H9 (cell line): ENCODE data around the gene SCFD2. TPM values are rescaled to one million over a fixed set of nuclear protein-coding genes. Genes with fewer than 3 reads are reported as not detected.

ENCODE experiments used
- DNase-seq: peaks from one replicate; pipeline ENCODE4 v3.0.0-alpha.2; 2017
- H2AFZ ChIP-seq: one replicate; pipeline ENCODE4 v1.6.1; 2013; ENCODE audit warnings: mild to moderate bottlenecking, low read length, control low read depth, moderate library complexity
- H2AK5ac ChIP-seq: 2 replicates; pipeline ENCODE4 v1.6.1; 2013; ENCODE audit warnings: low read length, control low read depth, mixed read lengths; ENCODE audit not compliant: insufficient read length
- H2BK120ac ChIP-seq: one replicate; pipeline ENCODE4 v1.6.1; 2013; ENCODE audit warnings: low read depth, mild to moderate bottlenecking, low read length, control low read depth, inconsistent platforms; ENCODE audit not compliant: poor library complexity, severe bottlenecking
- H2BK12ac ChIP-seq: 2 replicates; pipeline ENCODE4 v1.6.1; 2013; ENCODE audit warnings: low read length, control low read depth, mixed read lengths, low read depth; ENCODE audit not compliant: insufficient read length
- H2BK15ac ChIP-seq: 2 replicates; pipeline ENCODE4 v1.6.1; 2013; ENCODE audit warnings: low read depth, low read length, control low read depth
- H2BK20ac ChIP-seq: one replicate; pipeline ENCODE4 v1.6.1; 2013; ENCODE audit warnings: low read depth, mild to moderate bottlenecking, low read length, control low read depth, inconsistent platforms; ENCODE audit not compliant: poor library complexity, severe bottlenecking
- H2BK5ac ChIP-seq: 2 replicates; pipeline ENCODE4 v1.6.1; 2013; ENCODE audit warnings: low read length, control low read depth, mixed read lengths; ENCODE audit not compliant: insufficient read length
- H3K14ac ChIP-seq: 2 replicates; pipeline ENCODE4 v1.6.1; 2013; ENCODE audit warnings: low read length, control low read depth; ENCODE audit not compliant: insufficient read depth
- H3K18ac ChIP-seq: 2 replicates; pipeline ENCODE4 v1.6.1; 2013; ENCODE audit warnings: low read depth, mild to moderate bottlenecking, mixed read lengths, low read length, control low read depth; ENCODE audit not compliant: insufficient read length
- H3K23ac ChIP-seq: 2 replicates; pipeline ENCODE4 v1.6.1; 2013; ENCODE audit warnings: low read length, control low read depth, mixed read lengths, low read depth; ENCODE audit not compliant: insufficient read length
- H3K23me2 ChIP-seq: 2 replicates; pipeline ENCODE4 v1.6.1; 2013; ENCODE audit warnings: low read depth, mild to moderate bottlenecking, mixed read lengths, low read length, control low read depth; ENCODE audit not compliant: insufficient read length, poor library complexity, severe bottlenecking
- H3K27ac ChIP-seq: 2 replicates; pipeline ENCODE4 v1.5.1; 2013; ENCODE audit warnings: low read length, control low read depth, mixed read lengths, low read depth; ENCODE audit not compliant: insufficient read length
- H3K27me3 ChIP-seq: 2 replicates; pipeline ENCODE4 v1.6.1; 2013; ENCODE audit warnings: low read length, control low read depth, inconsistent platforms; ENCODE audit not compliant: insufficient read depth
- H3K4ac ChIP-seq: 2 replicates; pipeline ENCODE4 v1.6.1; 2013; ENCODE audit warnings: low read depth, mild to moderate bottlenecking, control low read depth, inconsistent platforms, low read length, moderate library complexity
- H3K4me1 ChIP-seq: 2 replicates; pipeline ENCODE4 v1.6.1; 2013; ENCODE audit warnings: low read length, control low read depth, inconsistent platforms; ENCODE audit not compliant: insufficient read depth
- H3K4me2 ChIP-seq: 2 replicates; pipeline ENCODE4 v1.6.1; 2013; ENCODE audit warnings: low read length, control low read depth, mixed read lengths; ENCODE audit not compliant: insufficient read length, insufficient read depth
- H3K56ac ChIP-seq: 2 replicates; pipeline ENCODE4 v1.6.1; 2013; ENCODE audit warnings: low read depth, mild to moderate bottlenecking, mixed read lengths, low read length, control low read depth; ENCODE audit not compliant: insufficient read length
- H3K79me1 ChIP-seq: 2 replicates; pipeline ENCODE4 v1.6.1; 2013; ENCODE audit warnings: low read depth, mild to moderate bottlenecking, moderate library complexity, low read length, control low read depth, inconsistent platforms; ENCODE audit not compliant: insufficient read depth, poor library complexity, severe bottlenecking
- H3K79me2 ChIP-seq: 2 replicates; pipeline ENCODE4 v1.6.1; 2013; ENCODE audit warnings: low read length, control low read depth, inconsistent platforms; ENCODE audit not compliant: insufficient read depth
- H3K9ac ChIP-seq: 2 replicates; pipeline ENCODE4 v1.6.1; 2013; ENCODE audit warnings: low read length, control low read depth, mixed read lengths; ENCODE audit not compliant: insufficient read length; ENCODE audit errors: extremely low read depth
- H3K9me3 ChIP-seq: one replicate; pipeline ENCODE4 v1.6.1; 2013; ENCODE audit warnings: low read depth, low read length, inconsistent platforms; ENCODE audit not compliant: control insufficient read depth
- H3T11ph ChIP-seq: one replicate; pipeline ENCODE4 v1.6.1; 2013; ENCODE audit warnings: mild to moderate bottlenecking, low read length, control low read depth, inconsistent platforms
- H4K20me1 ChIP-seq: one replicate; pipeline ENCODE4 v1.6.1; 2013; ENCODE audit not compliant: control insufficient read depth, insufficient read length, insufficient read depth
- H4K5ac ChIP-seq: 2 replicates; pipeline ENCODE4 v1.6.1; 2013; ENCODE audit warnings: low read depth, mild to moderate bottlenecking, mixed read lengths, low read length, control low read depth; ENCODE audit not compliant: insufficient read length
- H4K8ac ChIP-seq: replicated peaks from 2 replicates; pipeline ENCODE4 v1.6.1; 2013; ENCODE audit warnings: low read length, control low read depth, mixed read lengths, low read depth; ENCODE audit not compliant: insufficient read length
- H4K91ac ChIP-seq: 2 replicates; pipeline ENCODE4 v1.6.1; 2013; ENCODE audit warnings: low read depth, mild to moderate bottlenecking, moderate library complexity, mixed read lengths, low read length, control low read depth; ENCODE audit not compliant: insufficient read length
- H3K27ac Mint-ChIP-seq, 3 experiments: 2 replicates in 2 of 3; 3 replicates in 1 of 3; pipeline ENCODE4 v1.8.0; 2020 to 2021; ENCODE audit warnings: mixed read lengths in 3 of 3, mild to moderate bottlenecking in 1 of 3, moderate library complexity in 1 of 3
- H3K27me3 Mint-ChIP-seq: 2 replicates; pipeline ENCODE4 v1.8.0; 2021; ENCODE audit warnings: low read depth, mild to moderate bottlenecking, moderate library complexity, mixed read lengths
- H3K36me3 Mint-ChIP-seq, 3 experiments: 2 replicates in 2 of 3; 3 replicates in 1 of 3; pipeline ENCODE4 v1.8.0; 2020 to 2021; ENCODE audit warnings: low read depth in 3 of 3, mixed read lengths in 3 of 3; ENCODE audit not compliant: insufficient read depth in 1 of 3
- H3K4me1 Mint-ChIP-seq, 2 experiments: 2 replicates each; pipeline ENCODE4 v1.8.0; 2020; ENCODE audit warnings: mixed read lengths in 2 of 2
- H3K4me3 Mint-ChIP-seq, 2 experiments: 2 replicates in 1 of 2; 3 replicates in 1 of 2; pipeline ENCODE4 v1.8.0; 2020 to 2021; ENCODE audit warnings: mild to moderate bottlenecking in 2 of 2, mixed read lengths in 2 of 2, moderate library complexity in 1 of 2
- H3K9me3 Mint-ChIP-seq, 2 experiments: 2 replicates in 1 of 2; 3 replicates in 1 of 2; pipeline ENCODE4 v1.8.0; 2020; ENCODE audit warnings: mild to moderate bottlenecking in 2 of 2, mixed read lengths in 2 of 2, moderate library complexity in 1 of 2
- WGBS: extraction: QIAGEN DNeasy Blood & Tissue Kit; methylation state at CpG from one replicate; pipeline ENCODE4 v1.1.7; 2013; ENCODE audit warnings: missing lambda C conversion rate, low lambda C conversion rate, mixed read lengths; ENCODE audit not compliant: insufficient read length; ENCODE audit errors: extremely low coverage; 5-methylcytosine and 5-hydroxymethylcytosine counted together
- total RNA-seq: library from RNA; stranded (reverse); gene quantifications from 2 replicates; pipeline ENCODE4 v1.2.1, GENCODE V29; 2021
- TF ChIP-seq, protein P1 (sequence below): fragments of 200-600 bp; sonication (generic); conservative IDR thresholded peaks from 3 replicates; pipeline ENCODE4 v1.8.0; 2021; ENCODE audit warnings: antibody characterized with exemption, mild to moderate bottlenecking

Gene SCFD2
- total RNA-seq, 1 experiment from 2014 or later = 10.1 TPM

DNA sequence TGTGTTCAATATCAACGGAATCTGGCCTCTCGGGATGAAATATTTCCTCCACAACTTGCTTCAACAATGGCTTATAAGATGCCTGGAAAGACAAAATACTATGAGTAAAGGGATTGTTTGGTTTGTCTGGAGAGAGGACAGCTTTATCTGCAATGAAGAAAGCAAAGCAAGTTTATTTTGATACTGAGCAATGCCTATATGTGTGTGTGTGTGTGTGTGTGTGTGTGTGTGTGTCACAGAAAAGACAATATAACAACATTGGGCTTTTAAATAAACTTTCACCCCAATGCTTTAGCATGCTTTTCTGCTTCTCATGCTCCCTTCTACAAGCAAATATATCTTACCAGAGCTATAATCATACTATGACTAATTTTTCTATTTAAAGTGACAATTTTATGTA lies 458.4 kb downstream of the SCFD2 start:
- H3K23me2 ChIP-seq = no peaks in the 10 kb centered on the region
- H2BK20ac ChIP-seq = no peak overlapping the region
- H4K20me1 ChIP-seq = no peaks in the 10 kb centered on the region
- H3K27me3 ChIP-seq = no peaks in the 10 kb centered on the region
- H3K27ac ChIP-seq = no peak overlapping the region
- no peak overlapping the region for H3K9ac ChIP-seq
- no peaks in the 10 kb centered on the region for H3K79me2 ChIP-seq
- H3K4me1 ChIP-seq = no peaks in the 10 kb centered on the region
- peaks cover 10 to 27% of the 10 kb centered on the region in 2 experiments for H3K4me1 Mint-ChIP-seq
- H3T11ph ChIP-seq = no peak overlapping the region
- no peak overlapping the region for H3K56ac ChIP-seq
- H2BK120ac ChIP-seq = no peak overlapping the region
- H3K27me3 Mint-ChIP-seq = no peaks in the 10 kb centered on the region
- no peak overlapping the region for H4K8ac ChIP-seq
- no peak overlapping the region for H2AK5ac ChIP-seq
- H3K23ac ChIP-seq = no peak overlapping the region
- no peak for DNase-seq
- H2BK15ac ChIP-seq = no peak overlapping the region
- no peak overlapping the region for H4K91ac ChIP-seq
- H3K79me1 ChIP-seq = no peaks in the 10 kb centered on the region
- no CpG with 5 or more reads among the region's 2 CpGs for WGBS
- no peak overlapping the region for H3K4me2 ChIP-seq
- no peak overlapping the region for H2BK12ac ChIP-seq
- H3K9me3 ChIP-seq = no peaks in the 10 kb centered on the region
- TF ChIP-seq, protein P1, sequence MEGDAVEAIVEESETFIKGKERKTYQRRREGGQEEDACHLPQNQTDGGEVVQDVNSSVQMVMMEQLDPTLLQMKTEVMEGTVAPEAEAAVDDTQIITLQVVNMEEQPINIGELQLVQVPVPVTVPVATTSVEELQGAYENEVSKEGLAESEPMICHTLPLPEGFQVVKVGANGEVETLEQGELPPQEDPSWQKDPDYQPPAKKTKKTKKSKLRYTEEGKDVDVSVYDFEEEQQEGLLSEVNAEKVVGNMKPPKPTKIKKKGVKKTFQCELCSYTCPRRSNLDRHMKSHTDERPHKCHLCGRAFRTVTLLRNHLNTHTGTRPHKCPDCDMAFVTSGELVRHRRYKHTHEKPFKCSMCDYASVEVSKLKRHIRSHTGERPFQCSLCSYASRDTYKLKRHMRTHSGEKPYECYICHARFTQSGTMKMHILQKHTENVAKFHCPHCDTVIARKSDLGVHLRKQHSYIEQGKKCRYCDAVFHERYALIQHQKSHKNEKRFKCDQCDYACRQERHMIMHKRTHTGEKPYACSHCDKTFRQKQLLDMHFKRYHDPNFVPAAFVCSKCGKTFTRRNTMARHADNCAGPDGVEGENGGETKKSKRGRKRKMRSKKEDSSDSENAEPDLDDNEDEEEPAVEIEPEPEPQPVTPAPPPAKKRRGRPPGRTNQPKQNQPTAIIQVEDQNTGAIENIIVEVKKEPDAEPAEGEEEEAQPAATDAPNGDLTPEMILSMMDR = no peak
- peaks cover 0 to 4% (median under 1%) of the 10 kb centered on the region in 3 experiments; a peak in 3 of 7 replicates for H3K36me3 Mint-ChIP-seq
- no peak overlapping the region for H4K5ac ChIP-seq
- H3K14ac ChIP-seq = no peak overlapping the region
- no peak overlapping the region for H2AFZ ChIP-seq
- no peak overlapping the region for H3K27ac Mint-ChIP-seq
- peaks cover 0 to 2% of the 10 kb centered on the region in 2 experiments; a peak in 2 of 5 replicates for H3K9me3 Mint-ChIP-seq
- no peak overlapping the region for H3K4me3 Mint-ChIP-seq
- no peak overlapping the region for H3K4ac ChIP-seq
- H3K18ac ChIP-seq = no peak overlapping the region
- no peak overlapping the region for H2BK5ac ChIP-seq
